ENCODE data around the gene TMEM40. TPM values are rescaled to one million over a fixed set of nuclear protein-coding genes. Genes with fewer than 3 reads are reported as not detected.

TMEM40 gene
- total RNA-seq, 1 experiment from 2014 or later = not detected

GRCh38 chr3:12769761-12770160 is 10.7 kb upstream of the TMEM40 start:
- no peak overlapping the region for H3K56ac ChIP-seq (ENCODE audit: insufficient read length, low read depth, low read length)
- no peaks in the 10 kb centered on the region for H3K36me3 Mint-ChIP-seq (ENCODE audit: insufficient read depth in 1 of 3, low read depth in 3 of 3)
- no peak overlapping the region for H4K91ac ChIP-seq (ENCODE audit: insufficient read length, low read depth, low read length)
- H2BK15ac ChIP-seq (ENCODE audit: low read depth, low read length) = no peak overlapping the region
- no peak overlapping the region for H3K23ac ChIP-seq (ENCODE audit: insufficient read length, low read depth, low read length)
- peaks cover 11% of the 10 kb centered on the region; the same call in 1 of the 2 replicates for H3K27me3 Mint-ChIP-seq (ENCODE audit: low read depth)
- H2BK120ac ChIP-seq (ENCODE audit: low read depth, low read length, poor library complexity, severe bottlenecking) = no peak overlapping the region
- no peak overlapping the region for H3K14ac ChIP-seq (ENCODE audit: insufficient read depth, low read length)
- H3K23me2 ChIP-seq (ENCODE audit: insufficient read length, low read depth, low read length, poor library complexity, severe bottlenecking) = no peaks in the 10 kb centered on the region
- H2BK12ac ChIP-seq (ENCODE audit: insufficient read length, low read depth, low read length) = no peak overlapping the region
- H4K5ac ChIP-seq (ENCODE audit: insufficient read length, low read depth, low read length) = no peak overlapping the region
- H3K79me2 ChIP-seq (ENCODE audit: insufficient read depth, low read length) = no peaks in the 10 kb centered on the region
- H4K8ac ChIP-seq (replicated peaks; ENCODE audit: insufficient read length, low read depth, low read length) = no peak overlapping the region
- H3K4me1 Mint-ChIP-seq = no peaks in the 10 kb centered on the region
- no peak overlapping the region for H3K4me2 ChIP-seq (ENCODE audit: insufficient read depth, insufficient read length, low read length)
- H3K18ac ChIP-seq (ENCODE audit: insufficient read length, low read depth, low read length) = no peak overlapping the region
- no peak overlapping the region for H2BK5ac ChIP-seq (ENCODE audit: insufficient read length, low read length)
- H4K20me1 ChIP-seq (ENCODE audit: control insufficient read depth, insufficient read depth, insufficient read length) = no peaks in the 10 kb centered on the region
- no peaks in the 10 kb centered on the region for H3K79me1 ChIP-seq (ENCODE audit: insufficient read depth, low read depth, low read length, poor library complexity, severe bottlenecking)
- H3K27ac Mint-ChIP-seq = no peak overlapping the region
- no peak overlapping the region for H2AK5ac ChIP-seq (ENCODE audit: insufficient read length, low read length)
- H3K4me1 ChIP-seq (ENCODE audit: insufficient read depth, low read length) = no peaks in the 10 kb centered on the region
- TF ChIP-seq CTCF (conservative IDR thresholded peaks at IDR 0.05) = no peak
- H3K27me3 ChIP-seq (ENCODE audit: insufficient read depth, low read length) = no peaks in the 10 kb centered on the region
- H3K9me3 Mint-ChIP-seq = peaks cover 0 to 3% of the 10 kb centered on the region in 2 experiments; a peak in 1 of 5 replicates
- no peak overlapping the region for H3K9ac ChIP-seq (ENCODE audit: extremely low read depth, insufficient read length, low read length)
- no peak overlapping the region for H3T11ph ChIP-seq (ENCODE audit: low read length)
- WGBS (ENCODE audit: extremely low coverage, insufficient read length, low lambda C conversion rate) = no CpG with 5 or more reads among the region's 2 CpGs
- no peaks in the 10 kb centered on the region for H3K9me3 ChIP-seq (ENCODE audit: control insufficient read depth, low read depth, low read length)
- no peak overlapping the region for H3K4ac ChIP-seq (ENCODE audit: low read depth, low read length)
- H2AFZ ChIP-seq (ENCODE audit: low read length) = no peak overlapping the region
- no peak for DNase-seq
- H2BK20ac ChIP-seq (ENCODE audit: low read depth, low read length, poor library complexity, severe bottlenecking) = no peak overlapping the region
- no peak overlapping the region for H3K4me3 Mint-ChIP-seq
- H3K27ac ChIP-seq (ENCODE audit: insufficient read length, low read depth, low read length) = no peak overlapping the region

All from H9 (cell line).